ENCODE results near the gene AK8.

The AK8 gene

DNA sequence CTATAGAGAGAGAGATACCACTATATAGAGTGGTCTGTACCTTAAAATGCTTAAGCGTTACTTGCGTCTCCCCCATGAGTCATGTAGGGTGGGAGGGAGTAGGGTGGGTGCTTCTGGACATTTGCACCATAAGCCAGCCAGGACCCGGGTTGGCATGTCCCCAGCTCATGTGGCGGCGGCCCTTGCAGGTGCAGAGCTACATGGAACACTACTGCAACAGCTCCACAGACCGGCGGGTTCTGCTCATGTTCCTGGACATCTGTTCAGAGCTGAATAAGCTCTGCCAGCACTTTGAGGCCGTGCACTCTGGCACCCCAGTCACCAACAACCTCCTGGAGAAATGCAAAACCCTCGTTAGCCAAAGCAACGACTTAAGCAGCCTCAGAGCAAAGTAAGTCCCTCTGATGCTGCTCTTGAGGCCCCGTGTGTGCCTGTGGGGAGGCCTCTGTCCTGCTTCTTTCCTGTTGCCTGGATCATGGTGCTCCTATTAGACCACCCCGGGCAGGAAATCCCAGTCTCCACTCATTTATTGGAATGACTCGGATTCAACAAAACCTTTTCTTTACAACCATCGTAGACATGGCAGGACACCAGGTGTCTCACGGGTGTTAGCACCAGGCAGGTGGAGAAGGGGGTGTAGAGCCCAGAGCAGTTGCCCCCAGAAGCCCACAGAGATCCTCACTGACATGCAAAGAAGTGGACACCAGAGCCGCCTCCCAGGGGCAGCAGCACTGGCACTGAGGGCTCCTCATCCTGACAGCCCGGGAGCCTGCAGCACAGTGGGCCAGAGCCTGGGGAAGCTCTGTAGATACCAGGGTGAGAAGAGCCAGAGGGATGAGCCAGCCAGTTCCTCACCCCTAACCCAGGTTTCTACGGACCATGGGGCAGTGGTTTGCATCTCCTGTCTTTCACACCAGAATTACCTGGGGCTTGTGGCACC lies 9.4 kb upstream of the AK8 start:
- ATAC-seq, result no peak
- no peak for TF ChIP-seq ARNTL (CRISPR knock-in tag; IDR thresholded peaks at IDR 0.05; ENCODE audit: borderline replicate concordance, low read depth)
- TF ChIP-seq PPARA (CRISPR knock-in tag; IDR thresholded peaks at IDR 0.05; ENCODE audit: borderline replicate concordance), result no peak
- no peak for TF ChIP-seq BACH2 (CRISPR knock-in tag; IDR thresholded peaks at IDR 0.05; ENCODE audit: borderline replicate concordance)
- TF ChIP-seq CSDC2 (CRISPR knock-in tag; IDR thresholded peaks at IDR 0.05), result no peak
- TF ChIP-seq ISL1 (CRISPR knock-in tag; IDR thresholded peaks at IDR 0.05), result no peak
- TF ChIP-seq, protein P1, sequence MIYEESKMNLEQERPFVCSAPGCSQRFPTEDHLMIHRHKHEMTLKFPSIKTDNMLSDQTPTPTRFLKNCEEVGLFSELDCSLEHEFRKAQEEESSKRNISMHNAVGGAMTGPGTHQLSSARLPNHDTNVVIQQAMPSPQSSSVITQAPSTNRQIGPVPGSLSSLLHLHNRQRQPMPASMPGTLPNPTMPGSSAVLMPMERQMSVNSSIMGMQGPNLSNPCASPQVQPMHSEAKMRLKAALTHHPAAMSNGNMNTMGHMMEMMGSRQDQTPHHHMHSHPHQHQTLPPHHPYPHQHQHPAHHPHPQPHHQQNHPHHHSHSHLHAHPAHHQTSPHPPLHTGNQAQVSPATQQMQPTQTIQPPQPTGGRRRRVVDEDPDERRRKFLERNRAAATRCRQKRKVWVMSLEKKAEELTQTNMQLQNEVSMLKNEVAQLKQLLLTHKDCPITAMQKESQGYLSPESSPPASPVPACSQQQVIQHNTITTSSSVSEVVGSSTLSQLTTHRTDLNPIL (CRISPR knock-in tag; IDR thresholded peaks at IDR 0.05; ENCODE audit: low read depth), result no peak
- TF ChIP-seq, protein P2, sequence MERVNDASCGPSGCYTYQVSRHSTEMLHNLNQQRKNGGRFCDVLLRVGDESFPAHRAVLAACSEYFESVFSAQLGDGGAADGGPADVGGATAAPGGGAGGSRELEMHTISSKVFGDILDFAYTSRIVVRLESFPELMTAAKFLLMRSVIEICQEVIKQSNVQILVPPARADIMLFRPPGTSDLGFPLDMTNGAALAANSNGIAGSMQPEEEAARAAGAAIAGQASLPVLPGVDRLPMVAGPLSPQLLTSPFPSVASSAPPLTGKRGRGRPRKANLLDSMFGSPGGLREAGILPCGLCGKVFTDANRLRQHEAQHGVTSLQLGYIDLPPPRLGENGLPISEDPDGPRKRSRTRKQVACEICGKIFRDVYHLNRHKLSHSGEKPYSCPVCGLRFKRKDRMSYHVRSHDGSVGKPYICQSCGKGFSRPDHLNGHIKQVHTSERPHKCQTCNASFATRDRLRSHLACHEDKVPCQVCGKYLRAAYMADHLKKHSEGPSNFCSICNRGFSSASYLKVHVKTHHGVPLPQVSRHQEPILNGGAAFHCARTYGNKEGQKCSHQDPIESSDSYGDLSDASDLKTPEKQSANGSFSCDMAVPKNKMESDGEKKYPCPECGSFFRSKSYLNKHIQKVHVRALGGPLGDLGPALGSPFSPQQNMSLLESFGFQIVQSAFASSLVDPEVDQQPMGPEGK (CRISPR knock-in tag; IDR thresholded peaks at IDR 0.05; ENCODE audit: borderline replicate concordance), result no peak
- no peak for TF ChIP-seq ZNF70 (CRISPR knock-in tag; IDR thresholded peaks at IDR 0.05)
- no peak for TF ChIP-seq ZNF565 (CRISPR knock-in tag; conservative IDR thresholded peaks at IDR 0.05; ENCODE audit: low read depth)
- TF ChIP-seq RARB (CRISPR knock-in tag; IDR thresholded peaks at IDR 0.05), result no peak
- TF ChIP-seq, protein P3, sequence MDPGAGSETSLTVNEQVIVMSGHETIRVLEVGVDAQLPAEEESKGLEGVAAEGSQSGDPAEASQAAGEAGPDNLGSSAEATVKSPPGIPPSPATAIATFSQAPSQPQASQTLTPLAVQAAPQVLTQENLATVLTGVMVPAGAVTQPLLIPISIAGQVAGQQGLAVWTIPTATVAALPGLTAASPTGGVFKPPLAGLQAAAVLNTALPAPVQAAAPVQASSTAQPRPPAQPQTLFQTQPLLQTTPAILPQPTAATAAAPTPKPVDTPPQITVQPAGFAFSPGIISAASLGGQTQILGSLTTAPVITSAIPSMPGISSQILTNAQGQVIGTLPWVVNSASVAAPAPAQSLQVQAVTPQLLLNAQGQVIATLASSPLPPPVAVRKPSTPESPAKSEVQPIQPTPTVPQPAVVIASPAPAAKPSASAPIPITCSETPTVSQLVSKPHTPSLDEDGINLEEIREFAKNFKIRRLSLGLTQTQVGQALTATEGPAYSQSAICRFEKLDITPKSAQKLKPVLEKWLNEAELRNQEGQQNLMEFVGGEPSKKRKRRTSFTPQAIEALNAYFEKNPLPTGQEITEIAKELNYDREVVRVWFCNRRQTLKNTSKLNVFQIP (CRISPR knock-in tag; IDR thresholded peaks at IDR 0.05; ENCODE audit: borderline replicate concordance, low read depth), result no peak
- TF ChIP-seq, protein P4, sequence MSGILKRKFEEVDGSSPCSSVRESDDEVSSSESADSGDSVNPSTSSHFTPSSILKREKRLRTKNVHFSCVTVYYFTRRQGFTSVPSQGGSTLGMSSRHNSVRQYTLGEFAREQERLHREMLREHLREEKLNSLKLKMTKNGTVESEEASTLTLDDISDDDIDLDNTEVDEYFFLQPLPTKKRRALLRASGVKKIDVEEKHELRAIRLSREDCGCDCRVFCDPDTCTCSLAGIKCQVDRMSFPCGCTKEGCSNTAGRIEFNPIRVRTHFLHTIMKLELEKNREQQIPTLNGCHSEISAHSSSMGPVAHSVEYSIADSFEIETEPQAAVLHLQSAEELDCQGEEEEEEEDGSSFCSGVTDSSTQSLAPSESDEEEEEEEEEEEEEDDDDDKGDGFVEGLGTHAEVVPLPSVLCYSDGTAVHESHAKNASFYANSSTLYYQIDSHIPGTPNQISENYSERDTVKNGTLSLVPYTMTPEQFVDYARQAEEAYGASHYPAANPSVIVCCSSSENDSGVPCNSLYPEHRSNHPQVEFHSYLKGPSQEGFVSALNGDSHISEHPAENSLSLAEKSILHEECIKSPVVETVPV (CRISPR knock-in tag; IDR thresholded peaks at IDR 0.05), result no peak
- TF ChIP-seq TOX (CRISPR knock-in tag; IDR thresholded peaks at IDR 0.05; ENCODE audit: borderline replicate concordance), result no peak

DNA sequence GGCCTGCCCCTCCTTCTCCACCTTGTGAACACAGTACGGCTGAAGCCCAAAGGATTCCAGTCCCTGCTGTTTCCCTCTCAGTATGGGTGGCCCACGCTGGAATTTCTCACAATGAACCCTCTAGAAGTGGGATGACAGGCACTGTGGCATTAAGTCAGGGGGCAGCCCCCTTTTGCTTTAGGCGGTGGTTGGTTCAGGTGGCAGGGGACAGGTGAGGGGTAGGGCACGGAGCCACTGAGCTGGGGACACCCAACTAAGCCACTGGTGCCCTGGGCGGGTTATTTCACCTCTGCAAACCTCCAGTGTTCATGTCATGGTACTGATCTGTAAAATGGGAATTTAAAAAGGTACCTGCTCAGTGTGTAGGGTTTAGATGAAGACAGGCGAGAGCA lies 8.2 kb upstream of the AK8 start:
- TF ChIP-seq, protein P2 (CRISPR knock-in tag; IDR thresholded peaks at IDR 0.05; ENCODE audit: borderline replicate concordance), result no peak
- TF ChIP-seq GLIS3 (CRISPR knock-in tag; IDR thresholded peaks at IDR 0.05) (no peak), CSDC2 (CRISPR knock-in tag; IDR thresholded peaks at IDR 0.05) (no peak), ZFP30 (CRISPR knock-in tag; IDR thresholded peaks at IDR 0.05) (no peak), ZNF565 (CRISPR knock-in tag; conservative IDR thresholded peaks at IDR 0.05; ENCODE audit: low read depth) (no peak), ZNF8 (CRISPR knock-in tag; IDR thresholded peaks at IDR 0.05) (no peak), TCF4 (CRISPR knock-in tag; IDR thresholded peaks at IDR 0.05; ENCODE audit: borderline replicate concordance) (no peak), BACH2 (CRISPR knock-in tag; IDR thresholded peaks at IDR 0.05; ENCODE audit: borderline replicate concordance) (no peak), SNAI2 (CRISPR knock-in tag; IDR thresholded peaks at IDR 0.05) (no peak), TOX (CRISPR knock-in tag; IDR thresholded peaks at IDR 0.05; ENCODE audit: borderline replicate concordance) (no peak), ZFP3 (CRISPR knock-in tag; IDR thresholded peaks at IDR 0.05) (no peak), OSR1 (CRISPR knock-in tag; IDR thresholded peaks at IDR 0.05) (no peak), ZC3H10 (CRISPR knock-in tag; IDR thresholded peaks at IDR 0.05) (no peak), ZNF70 (CRISPR knock-in tag; IDR thresholded peaks at IDR 0.05) (no peak)
- TF ChIP-seq, protein P5, sequence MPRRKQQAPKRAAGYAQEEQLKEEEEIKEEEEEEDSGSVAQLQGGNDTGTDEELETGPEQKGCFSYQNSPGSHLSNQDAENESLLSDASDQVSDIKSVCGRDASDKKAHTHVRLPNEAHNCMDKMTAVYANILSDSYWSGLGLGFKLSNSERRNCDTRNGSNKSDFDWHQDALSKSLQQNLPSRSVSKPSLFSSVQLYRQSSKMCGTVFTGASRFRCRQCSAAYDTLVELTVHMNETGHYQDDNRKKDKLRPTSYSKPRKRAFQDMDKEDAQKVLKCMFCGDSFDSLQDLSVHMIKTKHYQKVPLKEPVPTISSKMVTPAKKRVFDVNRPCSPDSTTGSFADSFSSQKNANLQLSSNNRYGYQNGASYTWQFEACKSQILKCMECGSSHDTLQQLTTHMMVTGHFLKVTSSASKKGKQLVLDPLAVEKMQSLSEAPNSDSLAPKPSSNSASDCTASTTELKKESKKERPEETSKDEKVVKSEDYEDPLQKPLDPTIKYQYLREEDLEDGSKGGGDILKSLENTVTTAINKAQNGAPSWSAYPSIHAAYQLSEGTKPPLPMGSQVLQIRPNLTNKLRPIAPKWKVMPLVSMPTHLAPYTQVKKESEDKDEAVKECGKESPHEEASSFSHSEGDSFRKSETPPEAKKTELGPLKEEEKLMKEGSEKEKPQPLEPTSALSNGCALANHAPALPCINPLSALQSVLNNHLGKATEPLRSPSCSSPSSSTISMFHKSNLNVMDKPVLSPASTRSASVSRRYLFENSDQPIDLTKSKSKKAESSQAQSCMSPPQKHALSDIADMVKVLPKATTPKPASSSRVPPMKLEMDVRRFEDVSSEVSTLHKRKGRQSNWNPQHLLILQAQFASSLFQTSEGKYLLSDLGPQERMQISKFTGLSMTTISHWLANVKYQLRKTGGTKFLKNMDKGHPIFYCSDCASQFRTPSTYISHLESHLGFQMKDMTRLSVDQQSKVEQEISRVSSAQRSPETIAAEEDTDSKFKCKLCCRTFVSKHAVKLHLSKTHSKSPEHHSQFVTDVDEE (CRISPR knock-in tag; IDR thresholded peaks at IDR 0.05), result no peak
- ATAC-seq, result no peak

Data from SK-N-SH treated with all-trans-retinoic acid at 6 μM for 48 hours (cell line).